GM18907 (cell line): ENCODE results near the gene FANCE.

ENCODE experiments used
- ATAC-seq: cut with Tn5 transposase; IDR thresholded peaks from one replicate; pipeline ENCODE4 v1.9.1; 2021; ENCODE audit warnings: mild to moderate bottlenecking, moderate library complexity; ENCODE audit not compliant: unreplicated experiment

FANCE gene

GRCh38 chr6:35483893-35484645, 31.9 kb downstream of the FANCE start:
- ATAC-seq, result no peak

DNA sequence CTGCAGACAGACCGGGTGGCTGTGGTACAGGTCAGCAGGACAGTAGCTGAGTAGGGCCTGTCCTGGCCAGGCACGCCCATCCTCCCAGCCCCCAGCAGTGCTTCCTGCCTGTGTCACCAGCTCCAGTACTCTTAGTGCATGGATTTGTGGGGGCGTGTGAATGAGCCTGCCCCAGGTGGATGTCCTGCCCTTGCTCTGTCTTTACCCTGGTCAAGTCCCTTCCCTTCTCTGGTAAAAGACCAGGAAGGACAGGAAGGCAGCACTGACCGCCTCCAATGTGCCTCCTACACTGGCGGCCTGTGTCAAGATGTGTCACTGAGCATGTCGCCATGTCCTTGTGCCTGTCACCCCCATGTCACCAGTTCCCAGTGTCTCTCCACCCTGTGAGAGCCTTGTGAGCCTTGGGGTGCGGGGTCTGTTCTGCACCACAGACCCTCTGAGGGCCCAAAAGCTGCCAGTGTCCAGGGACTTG, 32.8 kb downstream of the FANCE start:
- no peak for ATAC-seq

GRCh38 chr6:35485402-35485877, 33.3 kb downstream of the FANCE start:
- no peak for ATAC-seq

DNA sequence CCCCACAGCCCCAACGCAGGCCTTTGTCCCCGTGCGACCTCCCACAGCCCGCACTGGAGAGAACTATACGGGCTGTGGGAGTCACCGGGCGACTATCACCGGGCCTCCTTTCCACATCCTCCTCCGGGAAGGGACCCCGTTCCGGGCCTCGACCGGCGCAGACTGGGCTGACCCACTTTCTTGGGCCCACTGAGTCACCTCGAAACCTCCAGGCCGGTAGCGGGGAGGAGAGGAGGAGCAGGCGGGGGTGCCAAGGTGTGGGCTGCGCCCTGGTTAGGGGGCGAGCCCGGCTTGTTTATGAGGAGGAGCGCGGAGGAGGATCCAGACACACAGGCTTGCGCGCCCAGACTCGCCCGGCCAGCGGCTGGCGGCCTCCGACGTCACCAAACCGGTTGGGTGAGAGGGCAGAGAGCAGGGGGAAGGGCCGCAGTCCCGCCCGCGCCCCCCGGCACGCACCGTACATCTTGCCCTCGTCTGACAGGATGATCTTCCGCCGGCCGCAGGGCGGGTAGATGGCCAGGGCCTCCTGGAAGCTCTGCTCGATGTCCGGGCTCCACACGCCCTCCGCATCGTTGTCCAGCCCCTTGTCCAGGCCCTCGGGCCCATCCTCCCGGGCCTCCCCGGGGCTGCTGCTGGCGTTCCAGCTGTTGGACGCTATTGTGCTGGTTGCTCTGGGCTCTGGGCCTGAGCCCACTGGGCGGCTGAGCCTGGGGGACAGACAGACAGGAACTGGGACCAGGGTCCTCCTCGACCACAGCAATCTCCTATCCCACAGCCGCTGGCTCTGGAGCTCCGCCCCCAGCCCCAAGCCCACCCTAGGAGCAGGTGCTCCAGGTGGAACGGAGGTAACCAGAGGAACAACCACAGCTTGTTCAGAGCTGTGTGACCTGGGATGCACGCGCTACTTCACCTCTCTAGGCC, 34.1 kb downstream of the FANCE start:
- ATAC-seq, result no peak

- no peak for ATAC-seq
These were observed 35.7 kb downstream of the FANCE start for GRCh38 chr6:35487658-35488516.

DNA sequence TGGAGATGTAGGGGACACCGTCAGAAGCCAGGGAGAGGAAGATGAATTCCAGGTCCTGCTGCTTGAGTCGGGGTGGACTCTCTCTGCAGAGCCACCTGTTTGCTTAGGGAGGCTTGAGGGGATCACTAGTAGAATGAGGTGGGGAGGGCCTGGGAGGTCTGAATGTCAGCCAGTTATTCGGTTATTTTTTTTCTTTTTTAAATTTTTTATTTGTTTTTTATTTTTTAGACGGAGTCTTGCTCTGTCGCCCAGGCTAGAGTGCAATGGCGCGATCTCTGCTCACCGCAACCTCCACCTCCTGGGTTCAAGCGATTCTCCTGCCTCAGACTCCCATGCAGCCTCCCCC, 36.4 kb downstream of the FANCE start:
- ATAC-seq, result no peak

- ATAC-seq, result no peak
These were observed 36.9 kb downstream of the FANCE start for GRCh38 chr6:35489066-35489465.

DNA sequence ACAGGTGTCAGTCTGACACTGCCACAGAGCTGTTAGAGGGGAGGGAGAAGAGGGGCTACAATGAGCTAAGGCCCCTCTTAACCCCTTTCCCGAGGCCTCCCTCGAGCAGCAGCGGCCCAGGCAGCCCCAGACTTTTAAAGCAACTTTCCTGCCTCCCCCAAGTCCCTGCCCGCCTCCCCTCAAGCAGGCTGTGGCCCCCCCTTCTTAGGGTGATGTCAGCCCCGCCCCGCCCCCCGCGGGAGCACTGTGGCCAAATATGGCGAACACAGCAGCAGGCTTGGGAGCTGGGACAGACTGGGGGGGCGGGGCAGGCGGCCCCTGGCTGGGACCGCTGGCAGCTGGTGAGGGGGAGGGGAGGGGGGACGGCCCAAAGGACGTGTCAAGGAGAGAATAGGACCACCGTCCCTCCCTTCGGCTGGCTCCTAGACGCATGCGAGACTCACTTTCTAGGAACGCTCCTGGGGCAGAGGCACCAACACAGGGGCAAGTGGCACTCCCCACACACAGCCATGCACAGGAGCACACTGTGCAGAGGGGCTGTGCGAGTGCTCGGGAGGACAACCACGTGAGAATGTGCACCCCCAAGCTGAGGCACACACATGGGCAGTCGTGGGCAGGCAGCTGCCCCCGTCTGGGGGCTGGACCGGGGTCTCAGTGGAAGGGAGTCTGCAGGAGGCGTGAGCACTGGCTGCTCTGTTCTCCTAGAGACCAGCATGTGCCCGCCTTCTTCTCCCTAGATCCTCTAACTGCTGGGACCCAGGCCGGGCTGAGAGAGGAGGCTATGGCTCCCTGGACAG, 38.1 kb downstream of the FANCE start:
- ATAC-seq, result no peak

DNA sequence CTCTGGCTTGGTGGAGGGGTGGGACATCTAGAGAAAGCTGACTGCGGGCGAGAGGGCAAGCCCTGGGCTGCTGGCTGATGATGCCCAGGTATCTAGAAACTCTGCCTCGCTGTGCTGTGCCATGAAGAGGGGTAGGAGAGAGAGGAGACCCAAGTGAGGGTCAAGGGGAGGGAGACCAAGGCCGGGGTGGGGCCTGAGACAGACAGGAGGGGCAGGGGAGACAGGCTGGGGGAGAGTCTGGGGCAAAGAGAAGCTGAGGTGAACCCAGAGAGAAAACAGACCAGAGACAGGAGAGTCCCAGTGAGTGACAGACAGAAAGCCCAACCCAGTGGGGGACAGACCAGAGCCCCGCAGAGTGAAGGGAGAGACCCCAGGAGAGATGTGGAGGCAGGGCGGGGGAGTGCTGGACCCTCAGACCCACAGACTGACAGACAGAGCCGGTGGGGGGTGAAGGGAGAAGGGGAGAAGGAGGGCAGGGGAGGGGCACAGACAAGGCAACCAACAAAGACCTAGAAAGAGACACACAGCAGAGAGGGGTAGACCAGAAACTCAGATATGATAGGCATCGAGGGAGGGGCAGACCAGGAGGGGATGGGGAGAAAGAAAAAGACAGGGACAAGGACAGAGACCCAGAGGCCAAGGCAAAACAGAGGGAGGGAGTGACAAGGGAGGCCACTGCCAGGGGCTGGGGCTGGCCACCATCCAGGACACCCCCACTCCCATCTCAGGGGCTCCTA, 38.9 kb downstream of the FANCE start:
- no peak for ATAC-seq

GRCh38 chr6:35491558-35492257, 39.6 kb downstream of the FANCE start:
- ATAC-seq, result no peak

DNA sequence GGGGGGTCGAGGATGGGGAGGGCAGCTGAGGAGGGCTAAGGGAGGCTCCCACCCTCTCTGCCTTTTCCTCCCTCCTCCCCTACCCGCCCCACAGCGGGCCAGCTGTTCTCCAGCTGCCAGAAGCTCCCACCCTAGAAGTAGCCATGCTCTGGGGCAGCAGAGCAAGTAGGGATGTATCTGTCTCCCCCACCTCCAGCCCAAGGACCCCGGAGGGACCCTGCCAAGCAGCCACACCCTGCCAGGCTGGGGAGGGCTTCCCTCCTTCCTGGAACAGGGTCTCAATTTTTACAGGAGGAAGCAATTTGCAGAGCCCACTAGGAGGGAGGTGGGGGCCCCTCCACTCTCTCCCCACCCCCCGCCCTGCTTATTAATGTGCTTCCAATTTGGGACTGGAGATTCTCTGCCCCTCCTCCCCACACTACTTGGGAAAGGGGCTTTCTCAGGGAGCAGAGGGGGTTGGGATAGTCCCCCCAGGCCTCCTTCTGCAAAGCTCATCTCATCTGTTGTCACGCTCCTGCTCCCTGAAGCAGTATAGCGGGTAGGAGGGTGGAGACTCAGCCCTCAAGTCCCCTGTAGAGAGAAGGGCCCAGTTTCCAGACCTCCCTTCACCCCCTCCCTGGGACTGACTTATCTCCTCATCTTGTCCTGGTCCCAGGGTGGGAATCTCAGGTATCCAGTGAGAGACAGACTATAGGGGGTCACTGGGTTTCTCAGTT, 40.3 kb downstream of the FANCE start:
- no peak for ATAC-seq

DNA sequence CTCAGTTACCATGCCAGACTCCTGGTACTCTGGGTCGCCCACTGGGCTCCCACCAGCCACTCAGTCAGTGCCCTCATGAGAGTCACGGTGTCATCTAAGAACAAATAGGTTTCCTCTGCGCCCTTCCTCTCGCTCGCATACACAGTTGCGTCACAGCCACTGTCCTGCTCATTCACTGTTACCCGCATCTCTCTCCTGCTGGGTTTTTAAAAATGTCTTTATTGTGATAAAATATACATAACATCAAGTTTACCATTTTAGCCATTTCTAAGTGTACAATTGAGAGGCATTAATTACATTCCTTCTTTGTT, 40.8 kb downstream of the FANCE start:
- ATAC-seq, result no peak

DNA sequence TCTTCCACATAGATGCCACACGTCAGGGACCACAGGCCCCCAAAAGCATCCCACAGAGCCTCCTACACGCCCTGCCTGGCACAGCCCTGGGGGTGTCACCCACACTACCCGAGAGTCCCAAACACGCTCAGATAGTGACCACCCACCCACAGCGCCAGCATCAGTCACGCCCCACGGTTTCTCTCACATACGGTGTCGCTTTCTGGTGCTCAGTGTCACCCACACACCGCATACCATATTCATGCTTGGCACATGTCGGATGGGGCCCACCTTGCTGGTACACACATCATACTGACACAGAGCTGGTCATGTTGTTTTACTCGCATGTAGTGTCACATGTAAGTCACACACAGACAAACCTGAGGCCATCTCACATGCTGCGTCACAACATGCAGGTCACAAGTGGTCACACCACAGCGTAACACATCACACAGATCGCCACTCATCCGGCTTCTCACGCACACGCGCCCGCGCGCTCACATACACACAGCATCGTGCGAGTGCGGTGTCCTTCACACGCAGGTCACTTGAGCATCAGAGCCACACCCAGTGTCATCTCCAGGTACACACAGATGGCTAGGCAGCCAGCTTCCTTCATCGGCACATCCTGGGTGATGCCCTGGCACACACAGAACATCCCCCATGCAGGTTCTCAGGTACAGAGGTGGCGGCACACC, 41.3 kb downstream of the FANCE start:
- no peak for ATAC-seq

DNA sequence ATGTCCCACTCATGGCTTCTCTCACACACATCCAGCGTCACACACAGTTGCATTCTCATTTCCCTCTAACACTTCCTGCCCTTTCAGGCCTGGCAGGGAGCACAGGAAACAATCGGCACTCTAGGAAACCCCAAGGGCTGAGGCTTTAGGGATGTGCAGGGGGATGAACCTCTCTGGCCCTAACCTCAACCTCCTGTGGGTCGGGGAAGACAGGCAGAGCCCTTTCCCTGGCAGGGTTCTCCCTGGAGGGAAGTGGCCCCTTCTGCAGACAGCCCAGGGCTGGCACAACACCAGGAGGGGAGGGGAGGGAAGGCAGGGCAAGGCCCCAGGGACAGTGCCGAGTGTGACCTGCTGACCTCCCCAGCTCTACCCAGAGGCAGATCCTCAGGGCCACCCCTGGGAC, 42.0 kb downstream of the FANCE start:
- no peak for ATAC-seq

- ATAC-seq, result no peak
These were observed 43.3 kb downstream of the FANCE start for GRCh38 chr6:35495258-35496035.

- no peak for ATAC-seq
These were observed 44.1 kb downstream of the FANCE start for GRCh38 chr6:35496036-35496840.
